Middle frontal gyrus (tissue), 1 donor: ENCODE measurements around the gene LIMK1.

Source experiments
- DNase-seq: peaks from one replicate; pipeline ENCODE4 v3.0.0-alpha.2; 2015; ENCODE audit warnings: low spot score; ENCODE audit errors: extremely low spot score

The LIMK1 gene

DNA sequence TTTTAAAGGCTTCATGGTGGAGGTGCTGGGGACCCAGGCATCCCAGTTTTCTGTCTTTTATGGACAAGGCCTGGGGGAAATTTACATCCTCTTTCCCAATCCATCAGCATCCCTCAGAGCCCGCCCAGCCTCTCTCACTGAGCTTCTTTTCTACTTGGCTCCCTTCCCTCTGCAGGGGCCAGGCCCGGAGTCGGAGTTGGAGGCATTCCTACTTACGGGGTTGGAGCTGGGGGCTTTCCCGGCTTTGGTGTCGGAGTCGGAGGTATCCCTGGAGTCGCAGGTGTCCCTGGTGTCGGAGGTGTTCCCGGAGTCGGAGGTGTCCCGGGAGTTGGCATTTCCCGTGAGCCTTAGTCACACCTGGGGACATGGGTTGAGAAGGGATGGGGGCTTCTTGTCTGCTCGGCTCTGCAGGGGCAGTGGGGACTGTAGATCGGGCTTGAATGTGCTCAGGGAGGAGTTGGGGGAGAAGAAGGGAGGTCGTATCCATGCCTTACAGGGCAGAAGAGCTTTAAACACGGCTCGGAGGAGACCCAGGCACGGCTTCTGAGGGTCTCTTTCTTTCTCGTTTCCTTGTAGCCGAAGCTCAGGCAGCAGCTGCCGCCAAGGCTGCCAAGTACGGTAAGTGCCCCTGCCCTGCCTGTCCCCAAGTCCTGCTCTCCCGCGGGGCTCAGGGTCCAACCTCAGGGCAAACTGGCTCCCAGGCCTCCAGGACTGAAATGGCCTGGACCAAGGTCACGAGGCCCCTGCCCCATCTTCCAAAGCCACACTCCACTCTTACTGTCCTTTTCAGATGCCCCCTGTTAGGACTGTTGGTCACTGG lies 27.3 kb upstream of the LIMK1 start:
- no peak for DNase-seq

DNA sequence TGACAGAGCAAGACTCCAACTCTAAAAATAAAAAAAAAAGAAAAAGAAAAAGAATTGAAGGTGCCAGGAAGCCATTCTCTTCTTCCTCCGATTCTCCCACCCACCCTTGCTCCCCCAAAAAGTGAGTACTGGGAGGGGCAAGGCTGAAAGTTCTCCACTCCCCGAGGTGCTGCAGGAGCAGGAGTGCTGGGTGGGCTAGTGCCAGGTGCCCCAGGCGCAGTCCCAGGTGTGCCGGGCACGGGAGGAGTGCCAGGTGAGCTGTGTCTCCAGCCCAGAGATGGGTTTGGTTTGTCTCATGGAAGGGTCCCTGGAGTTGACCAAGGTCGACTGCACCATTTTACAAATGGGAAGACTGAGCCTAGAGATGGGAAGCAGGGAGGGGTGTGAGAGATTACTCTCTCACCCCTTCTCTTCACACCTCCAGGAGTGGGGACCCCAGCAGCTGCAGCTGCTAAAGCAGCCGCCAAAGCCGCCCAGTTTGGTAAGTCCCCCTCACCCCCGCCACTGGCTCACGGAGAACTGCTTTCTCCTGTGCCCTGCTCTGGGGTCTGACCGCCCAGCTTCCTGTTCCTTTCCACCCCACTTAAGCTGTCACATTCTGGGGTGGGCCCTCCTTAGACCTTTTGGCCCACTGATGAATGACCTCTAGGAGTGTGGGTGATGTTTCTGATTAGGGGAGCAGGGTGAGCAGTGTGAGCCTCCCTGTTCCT lies 26.2 kb upstream of the LIMK1 start:
- no peak for DNase-seq

DNA sequence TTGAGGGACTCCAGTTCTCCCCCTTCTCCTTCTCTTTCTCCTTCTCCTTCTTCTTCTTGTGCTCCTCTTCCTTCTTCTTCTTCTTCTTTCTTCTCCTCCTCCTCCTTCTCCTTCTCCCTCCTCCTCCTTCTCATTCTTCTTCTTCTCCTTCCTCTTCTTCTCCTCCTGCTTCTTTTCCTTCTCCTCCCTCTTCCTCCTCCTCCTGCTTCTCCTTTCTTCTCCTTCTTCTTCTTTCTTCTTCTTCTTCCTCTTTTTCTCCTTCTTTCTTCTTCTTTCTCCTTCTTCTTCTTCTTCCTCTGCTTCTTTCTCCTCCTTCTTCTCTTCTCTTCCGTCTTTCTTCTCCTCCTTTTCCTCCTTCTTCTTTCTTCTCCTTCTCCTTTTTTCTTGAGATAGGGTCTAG lies 25.6 kb upstream of the LIMK1 start:
- no peak for DNase-seq

DNA sequence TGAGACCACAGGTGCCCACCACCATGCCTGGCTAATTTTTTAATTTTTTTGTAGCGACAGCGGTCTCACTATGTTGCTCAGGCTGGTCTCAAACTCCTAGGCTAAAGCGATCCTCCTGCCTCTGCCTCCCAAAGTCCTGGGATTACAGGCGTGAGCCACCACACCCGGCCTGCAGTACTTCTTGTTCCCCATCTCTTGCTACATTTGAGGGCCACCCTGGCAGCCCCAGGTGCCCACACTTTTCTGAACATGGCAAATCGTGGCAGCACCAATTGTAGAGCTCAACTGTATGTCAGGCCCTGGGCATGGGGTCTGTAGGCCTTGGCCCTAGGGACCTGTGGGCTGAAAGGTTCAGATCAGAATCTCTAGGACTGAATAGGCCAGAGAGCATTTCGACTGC lies 25.1 kb upstream of the LIMK1 start:
- no peak for DNase-seq

DNA sequence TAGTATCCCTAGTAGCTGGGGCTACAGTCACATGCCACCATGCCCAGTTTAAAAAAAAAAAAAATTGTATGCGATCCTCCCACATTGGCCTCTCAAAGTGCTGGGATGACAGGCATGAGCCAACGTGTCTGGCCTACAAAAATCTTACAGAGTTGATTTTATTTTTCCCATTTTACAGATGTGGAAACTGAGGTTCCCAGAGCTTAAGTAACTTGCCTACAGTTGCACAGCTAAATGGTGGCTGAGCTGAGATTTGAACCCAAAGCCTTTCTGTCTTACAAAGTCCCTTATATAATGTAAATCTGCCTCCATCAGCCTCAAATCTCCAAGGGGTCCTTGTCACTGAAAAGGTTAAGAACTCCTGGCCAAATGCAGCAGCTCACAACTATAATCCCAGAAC lies 24.6 kb upstream of the LIMK1 start:
- DNase-seq, result no peak

DNA sequence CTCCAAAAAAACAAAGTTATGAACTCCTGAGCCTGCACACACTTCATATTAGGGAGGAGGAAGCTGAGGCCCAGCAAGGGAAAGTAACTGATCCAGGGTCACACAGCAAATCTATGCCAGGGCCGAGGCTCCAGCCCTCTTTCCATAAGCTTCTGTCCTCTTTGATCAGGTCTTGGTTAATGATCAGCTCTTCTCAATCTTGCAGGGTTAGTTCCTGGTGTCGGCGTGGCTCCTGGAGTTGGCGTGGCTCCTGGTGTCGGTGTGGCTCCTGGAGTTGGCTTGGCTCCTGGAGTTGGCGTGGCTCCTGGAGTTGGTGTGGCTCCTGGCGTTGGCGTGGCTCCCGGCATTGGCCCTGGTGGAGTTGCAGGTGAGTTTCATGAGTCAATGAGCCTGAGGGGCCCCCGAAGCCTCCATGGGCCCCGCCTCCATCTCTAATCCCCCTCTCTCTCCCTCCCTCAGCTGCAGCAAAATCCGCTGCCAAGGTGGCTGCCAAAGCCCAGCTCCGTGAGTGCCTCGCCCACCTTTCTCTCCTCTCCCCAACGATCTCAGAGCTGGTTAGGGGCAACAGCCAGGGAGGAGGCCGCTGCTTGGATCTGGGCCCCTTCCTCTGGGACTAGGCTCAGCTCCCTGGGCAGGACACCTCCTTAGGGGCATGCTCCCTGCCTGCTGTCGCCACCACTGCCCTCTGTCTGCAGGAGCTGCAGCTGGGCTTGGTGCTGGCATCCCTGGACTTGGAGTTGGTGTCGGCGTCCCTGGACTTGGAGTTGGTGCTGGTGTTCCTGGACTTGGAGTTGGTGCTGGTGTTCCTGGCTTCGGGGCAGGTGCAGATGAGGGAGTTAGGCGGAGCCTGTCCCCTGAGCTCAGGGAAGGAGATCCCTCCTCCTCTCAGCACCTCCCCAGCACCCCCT lies 23.7 kb upstream of the LIMK1 start:
- DNase-seq, result no peak

DNA sequence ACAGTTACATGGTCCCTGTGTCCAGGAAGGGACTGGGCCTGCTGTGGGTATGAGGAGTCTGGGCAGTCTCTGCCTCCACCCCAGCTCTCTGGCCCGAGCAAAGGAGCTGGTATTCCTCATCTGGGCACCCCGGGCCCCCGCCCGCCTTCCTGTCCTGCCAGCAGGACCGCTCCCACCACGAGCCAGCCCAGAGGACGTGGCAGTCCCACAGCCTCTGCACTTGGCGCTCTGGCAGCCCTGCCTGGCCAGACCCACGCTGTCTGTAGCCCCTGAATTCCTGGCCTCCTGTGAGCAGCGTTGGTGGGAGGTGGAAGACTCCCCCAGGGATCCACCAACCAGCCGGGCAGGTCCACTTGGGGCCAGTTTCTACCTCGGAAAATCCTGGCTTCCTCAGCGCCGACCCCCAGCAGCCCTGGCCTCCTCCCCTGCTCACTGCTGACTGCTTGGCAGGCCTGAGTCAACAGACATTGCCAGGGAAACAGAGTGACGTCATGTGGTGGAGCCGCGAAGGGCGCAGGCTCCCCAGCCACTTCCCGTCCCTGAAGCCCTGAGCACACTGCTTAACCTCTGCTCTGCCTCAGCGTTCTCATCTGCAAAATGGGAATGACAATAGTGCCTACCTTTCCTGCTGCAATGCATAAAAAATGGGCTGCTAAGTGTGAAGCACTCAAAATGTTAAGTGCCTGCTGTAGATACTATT lies 21.6 kb upstream of the LIMK1 start:
- DNase-seq, result no peak

DNA sequence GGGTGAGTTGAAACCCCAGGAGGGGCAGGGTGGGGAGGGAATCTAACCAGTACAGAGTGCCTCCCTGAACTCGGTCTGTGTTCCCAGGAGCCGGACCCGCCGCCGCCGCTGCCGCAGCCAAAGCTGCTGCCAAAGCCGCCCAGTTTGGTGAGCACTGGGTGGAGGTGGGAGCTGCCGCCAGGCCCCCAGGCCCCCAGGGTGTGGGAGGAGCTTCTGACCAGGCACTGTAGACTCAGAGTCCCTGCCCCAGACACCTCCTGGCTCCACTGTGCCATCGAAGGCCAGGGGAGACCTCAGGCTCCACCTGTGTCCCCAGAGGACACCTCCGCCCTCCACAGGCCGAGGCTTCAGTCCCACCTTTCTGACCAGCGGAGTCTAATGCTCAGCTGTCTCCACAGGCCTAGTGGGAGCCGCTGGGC lies 20.4 kb upstream of the LIMK1 start:
- no peak for DNase-seq

DNA sequence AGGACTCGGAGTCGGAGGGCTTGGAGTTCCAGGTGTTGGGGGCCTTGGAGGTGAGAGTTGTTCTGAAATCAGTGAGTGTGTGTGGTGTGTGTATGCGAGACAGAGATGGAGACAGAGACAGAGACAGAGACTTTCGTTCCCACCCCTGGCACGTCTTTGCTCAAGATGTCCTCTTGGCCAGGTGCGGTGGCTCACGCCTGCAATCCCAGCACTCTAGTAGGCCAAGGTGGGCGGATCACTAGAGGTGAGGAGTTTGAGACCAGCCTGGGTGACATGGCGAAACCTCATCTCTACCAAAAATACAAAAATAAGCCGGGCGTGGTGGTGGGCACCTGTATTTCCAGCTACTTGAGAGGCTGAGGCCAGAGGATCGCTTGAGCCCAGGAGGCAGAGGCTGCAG lies 20.0 kb upstream of the LIMK1 start:
- DNase-seq, result no peak

DNA sequence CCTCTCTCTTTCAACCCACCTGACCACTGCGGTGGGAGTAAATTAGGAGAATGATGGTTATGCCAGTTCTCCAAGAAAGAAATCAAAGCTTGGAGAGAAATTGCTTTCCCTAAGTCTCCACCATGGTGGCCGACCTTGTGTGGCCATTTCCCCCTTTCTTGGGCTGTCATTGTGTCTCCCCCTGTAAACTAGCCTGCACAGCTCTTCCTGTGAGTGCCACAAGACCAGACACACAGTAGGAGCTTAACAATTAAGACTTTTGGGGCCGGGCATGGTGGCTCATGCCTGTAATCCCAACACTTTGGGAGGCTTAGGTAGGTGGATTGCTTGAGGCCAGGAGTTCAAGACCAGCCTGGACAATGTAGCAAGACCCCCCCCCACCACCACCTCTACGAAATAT lies 18.9 kb upstream of the LIMK1 start:
- DNase-seq, result no peak

DNA sequence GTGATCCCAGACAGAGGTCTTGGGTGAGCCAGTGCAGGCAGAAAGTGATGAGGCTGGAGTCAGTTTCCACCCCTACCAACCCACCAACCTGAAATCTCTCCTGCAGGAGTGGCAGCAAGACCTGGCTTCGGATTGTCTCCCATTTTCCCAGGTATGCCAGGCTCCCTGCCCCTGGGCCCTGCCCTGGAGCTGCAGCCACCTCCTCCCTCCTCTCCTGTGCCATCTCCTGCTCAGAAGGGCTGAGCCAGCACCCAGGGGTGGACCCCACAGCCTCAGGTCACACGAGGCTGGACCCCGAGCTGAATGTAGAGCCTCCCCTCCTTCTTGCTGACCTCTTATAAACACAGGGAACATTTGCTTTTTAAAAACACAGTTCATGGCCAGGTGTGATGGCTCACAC lies 17.0 kb upstream of the LIMK1 start:
- DNase-seq, result no peak

DNA sequence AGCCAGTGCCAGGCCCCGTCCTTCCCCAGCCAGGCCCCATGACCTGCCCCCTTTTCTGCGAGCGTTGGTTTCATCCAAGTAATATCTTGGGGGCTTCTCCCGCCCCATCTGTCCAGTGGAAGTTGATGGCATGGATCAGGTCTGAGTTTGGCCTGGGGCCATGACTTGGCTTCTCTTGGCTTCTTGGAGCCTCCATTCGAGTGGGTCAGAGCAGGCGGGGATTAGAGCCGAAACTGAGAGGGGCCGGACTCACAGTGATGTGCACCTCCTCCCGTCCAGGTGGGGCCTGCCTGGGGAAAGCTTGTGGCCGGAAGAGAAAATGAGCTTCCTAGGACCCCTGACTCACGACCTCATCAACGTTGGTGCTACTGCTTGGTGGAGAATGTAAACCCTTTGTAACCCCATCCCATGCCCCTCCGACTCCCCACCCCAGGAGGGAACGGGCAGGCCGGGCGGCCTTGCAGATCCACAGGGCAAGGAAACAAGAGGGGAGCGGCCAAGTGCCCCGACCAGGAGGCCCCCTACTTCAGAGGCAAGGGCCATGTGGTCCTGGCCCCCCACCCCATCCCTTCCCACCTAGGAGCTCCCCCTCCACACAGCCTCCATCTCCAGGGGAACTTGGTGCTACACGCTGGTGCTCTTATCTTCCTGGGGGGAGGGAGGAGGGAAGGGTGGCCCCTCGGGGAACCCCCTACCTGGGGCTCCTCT lies 15.1 kb upstream of the LIMK1 start:
- DNase-seq, result no peak

DNA sequence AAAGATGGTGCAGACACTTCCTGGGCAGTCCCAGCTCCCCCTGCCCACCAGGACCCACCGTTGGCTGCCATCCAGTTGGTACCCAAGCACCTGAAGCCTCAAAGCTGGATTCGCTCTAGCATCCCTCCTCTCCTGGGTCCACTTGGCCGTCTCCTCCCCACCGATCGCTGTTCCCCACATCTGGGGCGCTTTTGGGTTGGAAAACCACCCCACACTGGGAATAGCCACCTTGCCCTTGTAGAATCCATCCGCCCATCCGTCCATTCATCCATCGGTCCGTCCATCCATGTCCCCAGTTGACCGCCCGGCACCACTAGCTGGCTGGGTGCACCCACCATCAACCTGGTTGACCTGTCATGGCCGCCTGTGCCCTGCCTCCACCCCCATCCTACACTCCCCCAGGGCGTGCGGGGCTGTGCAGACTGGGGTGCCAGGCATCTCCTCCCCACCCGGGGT lies 14.5 kb upstream of the LIMK1 start:
- no peak for DNase-seq

DNA sequence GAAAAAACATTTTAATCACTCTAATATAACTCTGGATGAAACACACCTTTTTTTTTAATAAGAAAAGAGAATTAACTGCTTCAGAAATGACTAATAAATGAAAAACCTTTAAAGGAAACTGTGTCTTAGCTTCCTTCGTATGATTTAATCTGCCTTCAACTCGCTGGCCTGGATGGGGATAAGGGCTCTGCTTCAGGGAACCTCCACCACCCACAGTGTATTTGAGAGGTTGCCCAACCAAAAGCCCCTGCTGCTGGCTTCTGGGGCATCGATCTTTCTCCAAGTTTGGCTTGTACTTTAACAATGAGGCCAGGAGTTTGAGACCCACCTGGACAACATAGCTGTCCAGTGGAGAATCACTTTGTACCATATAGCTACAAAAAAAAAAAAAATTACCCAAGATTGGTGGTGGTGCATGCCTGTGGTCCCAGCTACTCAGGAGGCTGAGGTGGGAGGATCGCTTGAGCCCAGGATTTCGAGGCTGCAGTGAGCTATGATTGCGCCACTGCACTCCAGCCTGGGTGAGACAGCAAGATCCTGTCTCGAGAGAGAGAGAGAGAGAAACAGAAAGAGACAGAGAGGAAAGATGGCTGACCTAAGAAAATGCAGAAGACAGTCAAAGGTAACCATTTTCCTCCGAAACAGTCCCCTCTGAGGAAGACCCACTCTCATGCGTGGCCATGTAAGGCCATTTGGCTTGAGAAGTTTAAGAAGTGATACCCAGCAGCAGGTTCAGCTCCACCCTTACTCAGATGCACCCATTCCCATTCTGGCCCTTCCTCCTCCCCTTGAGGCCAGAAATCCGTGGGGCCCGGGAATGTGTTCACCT lies 13.6 kb upstream of the LIMK1 start:
- DNase-seq, result no peak

DNA sequence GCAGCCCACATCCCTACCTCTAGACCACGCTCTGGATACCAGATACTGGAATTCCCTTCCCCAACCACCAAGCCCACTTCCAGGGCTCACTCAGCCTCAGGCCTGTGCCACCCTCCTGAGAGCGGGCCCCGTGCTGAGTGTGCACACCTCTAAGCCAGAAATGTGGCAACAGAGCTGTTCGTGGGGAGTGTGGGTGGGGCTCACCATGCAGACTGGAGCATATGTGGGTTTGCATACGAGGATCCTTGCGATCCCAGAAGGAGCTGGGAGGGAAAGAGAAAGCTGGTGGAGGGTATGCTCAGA lies 13.0 kb upstream of the LIMK1 start:
- DNase-seq, result no peak

DNA sequence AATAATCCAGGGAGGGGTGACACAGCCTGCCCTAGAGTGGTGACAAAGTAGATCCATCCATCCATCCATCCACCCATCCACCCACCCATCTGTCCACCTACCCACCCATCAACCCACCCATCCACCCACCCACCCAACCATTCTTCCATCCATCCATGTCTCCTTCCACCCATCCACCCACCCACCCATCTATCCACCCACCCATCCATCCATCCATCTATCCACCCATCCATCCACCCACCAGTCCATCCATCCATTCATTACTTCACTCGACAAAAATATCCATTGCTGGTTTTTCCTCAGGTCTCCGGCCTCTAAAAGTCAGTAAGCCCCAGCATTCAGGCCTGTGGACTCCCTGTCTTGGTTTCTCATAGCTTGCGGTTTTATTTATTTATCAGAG lies 12.5 kb upstream of the LIMK1 start:
- DNase-seq, result no peak

DNA sequence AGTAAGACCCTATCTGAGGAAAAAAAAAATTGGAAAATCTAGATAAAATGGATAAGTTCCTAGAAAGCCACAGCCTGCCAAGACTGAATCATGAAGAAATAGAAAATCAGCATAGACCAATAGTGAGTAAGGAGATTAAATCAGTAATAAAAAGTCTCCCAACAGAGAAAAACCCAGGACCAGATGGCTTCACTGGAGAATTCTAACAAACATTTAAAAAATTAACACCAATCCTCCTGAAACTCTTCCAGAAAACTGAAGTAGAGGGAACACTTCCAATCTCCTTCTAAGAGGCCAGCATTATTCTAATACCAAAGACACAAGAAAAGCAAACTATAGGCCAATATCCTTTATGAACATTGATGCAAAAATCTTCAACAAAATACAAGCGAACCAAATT lies 8.8 kb upstream of the LIMK1 start:
- no peak for DNase-seq

DNA sequence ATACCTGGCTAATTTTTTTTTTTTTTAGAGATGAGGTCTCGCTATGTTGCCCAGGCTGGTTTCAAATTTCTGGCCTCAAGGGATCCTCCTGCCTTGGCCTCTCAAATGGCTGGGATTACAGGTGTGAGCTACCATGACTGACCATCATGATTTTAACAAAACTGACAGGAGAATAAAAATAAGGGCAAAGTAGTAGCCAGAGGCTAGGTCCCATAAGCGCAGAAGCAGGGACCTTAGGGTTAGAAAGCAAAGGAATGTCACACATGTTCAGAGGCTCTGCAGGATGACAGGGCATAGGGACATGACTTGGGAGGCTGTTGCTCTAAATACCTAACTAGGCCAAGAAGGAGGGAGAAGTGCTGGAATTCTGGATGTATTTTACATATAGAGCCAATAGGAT lies 5.1 kb upstream of the LIMK1 start:
- DNase-seq, result no peak

DNA sequence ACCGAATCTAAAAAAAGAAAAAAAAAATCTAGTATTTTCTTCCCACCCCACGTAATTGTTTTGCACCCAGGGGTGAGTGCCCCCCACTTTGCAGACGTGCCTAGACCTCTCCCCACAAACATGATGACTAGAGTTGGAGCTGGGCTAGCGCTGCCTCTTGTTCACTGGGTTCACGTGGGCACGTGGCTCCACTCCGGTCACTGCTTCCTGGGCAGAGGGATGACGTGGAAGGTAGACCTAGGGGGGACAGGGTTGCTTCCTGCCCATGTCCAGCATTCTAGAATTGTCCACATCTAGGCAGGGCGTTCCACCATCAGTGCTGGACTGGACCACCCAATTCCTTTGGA lies 861 bp upstream of the LIMK1 start:
- DNase-seq, result no peak
